Smooth muscle cell (in vitro differentiated cells): ENCODE results near the gene PHF20. TPM values are rescaled to one million over a fixed set of nuclear protein-coding genes. Genes with fewer than 3 reads are reported as not detected.

Experiments used
- DNase-seq: peaks from one replicate; lab custom pipeline; 2025; ENCODE audit not compliant: unreplicated experiment; lab: John Stamatoyannopoulos, UW
- H2AFZ ChIP-seq: fragments of 200-600 bp; sonication (generic); 2 replicates; pipeline ENCODE4 v1.6.0; 2016; ENCODE audit warnings: antibody characterized with exemption, low read depth, mild to moderate bottlenecking
- H3F3A ChIP-seq: fragments of 200-600 bp; sonication (generic); 2 replicates; pipeline ENCODE4 v1.6.0; 2017; ENCODE audit warnings: antibody characterized with exemption, low read depth
- H3K27ac ChIP-seq: fragments of 200-600 bp; sonication (generic); 2 replicates; pipeline ENCODE4 v1.5.1; 2016; ENCODE audit warnings: low read depth, mild to moderate bottlenecking
- H3K27me3 ChIP-seq: fragments of 200-600 bp; sonication (generic); 2 replicates; pipeline ENCODE4 v1.6.1; 2016; ENCODE audit warnings: low read depth, mild to moderate bottlenecking
- H3K36me3 ChIP-seq: fragments of 200-600 bp; sonication (generic); 2 replicates; pipeline ENCODE4 v1.5.1; 2016; ENCODE audit warnings: low read depth
- H3K4me1 ChIP-seq: fragments of 200-600 bp; sonication (generic); 2 replicates; pipeline ENCODE4 v1.5.1; 2016; ENCODE audit warnings: low read depth
- H3K4me2 ChIP-seq: fragments of 200-600 bp; sonication (generic); 2 replicates; pipeline ENCODE4 v1.6.0; 2016; ENCODE audit warnings: mild to moderate bottlenecking
- H3K4me3 ChIP-seq: fragments of 200-600 bp; sonication (generic); 2 replicates; pipeline ENCODE4 v1.5.1; 2016; ENCODE audit warnings: mild to moderate bottlenecking
- H3K79me2 ChIP-seq: fragments of 200-600 bp; sonication (generic); 2 replicates; pipeline ENCODE4 v1.6.0; 2016; ENCODE audit warnings: low read depth, mild to moderate bottlenecking
- H3K9ac ChIP-seq: fragments of 200-600 bp; sonication (generic); 2 replicates; pipeline ENCODE4 v1.6.0; 2016; ENCODE audit warnings: low read depth
- H3K9me3 ChIP-seq: fragments of 200-600 bp; sonication (generic); replicated peaks from 2 replicates; pipeline ENCODE4 v1.5.1; 2016; ENCODE audit warnings: low read depth
- H4K20me1 ChIP-seq: fragments of 200-600 bp; sonication (generic); 2 replicates; pipeline ENCODE4 v1.6.0; 2016; ENCODE audit warnings: low read depth
- WGBS: methylation state at CpG from one replicate; pipeline ENCODE4 v1.1.7; 2016; ENCODE audit warnings: low lambda C conversion rate; 5-methylcytosine and 5-hydroxymethylcytosine counted together
- polyA plus RNA-seq: library from polyadenylated mRNA; unstranded; fragments of >200 nt; fragmentation: Nextera tagmentation; extraction: Ambion mirVana; gene quantifications from 2 replicates; pipeline ENCODE4 v1.2.1, GENCODE V29; 2016
- total RNA-seq: library from RNA; depleted of rRNA; stranded (reverse); fragments of >200 nt; gene quantifications from 2 replicates; pipeline ENCODE4 v1.2.3, GENCODE V29; 2014
- TF ChIP-seq, protein P1 (sequence below): fragments of 200-600 bp; sonication (generic); IDR thresholded peaks from 2 replicates; pipeline ENCODE4 v1.5.1; 2017; ENCODE audit warnings: borderline replicate concordance, mild to moderate bottlenecking, antibody characterized with exemption; ENCODE audit not compliant: insufficient read depth, poor library complexity, severe bottlenecking

PHF20 gene
- total and polyA plus RNA-seq, 2 experiments from 2014 or later = 23.3 to 27.4 TPM

DNA sequence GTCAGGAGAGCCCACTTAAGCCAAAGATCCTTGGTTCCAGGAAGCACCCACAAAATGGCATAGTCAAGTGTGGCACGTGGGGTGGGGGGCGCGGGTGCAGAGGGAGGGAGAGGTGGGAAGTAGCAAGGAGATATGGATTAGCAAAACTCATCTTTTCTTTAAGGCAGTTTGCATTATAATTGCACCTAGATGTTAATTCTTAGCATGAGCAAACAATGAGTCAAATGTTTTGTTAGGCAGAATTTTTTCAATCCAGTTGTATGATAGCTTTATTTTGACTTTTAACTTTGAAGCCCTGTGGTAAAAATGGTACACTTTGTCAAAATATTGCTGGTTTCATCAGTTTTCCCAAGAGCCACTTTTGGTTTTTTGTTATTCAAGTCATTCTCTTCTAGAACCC, 167.4 kb downstream of the PHF20 start:
- DNase-seq = no peak
- no peaks in the 10 kb centered on the region for H3K36me3 ChIP-seq
- peaks cover 6% of the 10 kb centered on the region for H4K20me1 ChIP-seq
- no peaks in the 10 kb centered on the region for H3F3A ChIP-seq
- H3K4me1 ChIP-seq = no peaks in the 10 kb centered on the region
- no peak overlapping the region for H3K4me3 ChIP-seq
- no peaks in the 10 kb centered on the region for H3K27me3 ChIP-seq
- H3K4me2 ChIP-seq = no peak overlapping the region
- no peaks in the 10 kb centered on the region for H3K79me2 ChIP-seq
- no peak overlapping the region for H2AFZ ChIP-seq
- WGBS = 100% methylated on average over 3 of the region's 3 CpGs
- TF ChIP-seq, protein P1, sequence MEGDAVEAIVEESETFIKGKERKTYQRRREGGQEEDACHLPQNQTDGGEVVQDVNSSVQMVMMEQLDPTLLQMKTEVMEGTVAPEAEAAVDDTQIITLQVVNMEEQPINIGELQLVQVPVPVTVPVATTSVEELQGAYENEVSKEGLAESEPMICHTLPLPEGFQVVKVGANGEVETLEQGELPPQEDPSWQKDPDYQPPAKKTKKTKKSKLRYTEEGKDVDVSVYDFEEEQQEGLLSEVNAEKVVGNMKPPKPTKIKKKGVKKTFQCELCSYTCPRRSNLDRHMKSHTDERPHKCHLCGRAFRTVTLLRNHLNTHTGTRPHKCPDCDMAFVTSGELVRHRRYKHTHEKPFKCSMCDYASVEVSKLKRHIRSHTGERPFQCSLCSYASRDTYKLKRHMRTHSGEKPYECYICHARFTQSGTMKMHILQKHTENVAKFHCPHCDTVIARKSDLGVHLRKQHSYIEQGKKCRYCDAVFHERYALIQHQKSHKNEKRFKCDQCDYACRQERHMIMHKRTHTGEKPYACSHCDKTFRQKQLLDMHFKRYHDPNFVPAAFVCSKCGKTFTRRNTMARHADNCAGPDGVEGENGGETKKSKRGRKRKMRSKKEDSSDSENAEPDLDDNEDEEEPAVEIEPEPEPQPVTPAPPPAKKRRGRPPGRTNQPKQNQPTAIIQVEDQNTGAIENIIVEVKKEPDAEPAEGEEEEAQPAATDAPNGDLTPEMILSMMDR = no peak
- H3K27ac ChIP-seq = no peak overlapping the region
- H3K9ac ChIP-seq = no peak overlapping the region
- H3K9me3 ChIP-seq = no peaks in the 10 kb centered on the region

DNA sequence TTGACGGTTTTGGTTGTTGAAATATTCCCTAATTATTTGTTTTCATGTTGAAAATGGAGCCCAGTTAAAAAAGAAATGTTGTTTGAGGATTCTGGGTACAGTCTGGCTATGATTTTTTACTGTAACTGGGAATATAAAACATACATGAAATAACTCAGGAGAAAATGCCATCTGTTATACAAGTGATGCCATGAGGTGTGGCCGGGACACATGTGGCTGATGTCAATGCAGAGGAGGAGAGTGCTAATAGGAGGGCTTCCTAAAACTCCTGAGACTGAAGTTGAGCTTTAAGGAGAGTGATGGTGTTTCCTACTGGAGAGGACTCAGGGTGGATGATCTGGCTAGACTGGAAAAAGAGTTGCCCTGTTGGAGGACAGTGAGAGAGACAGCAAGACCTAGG, 169.8 kb downstream of the PHF20 start:
- no peaks in the 10 kb centered on the region for H3K27me3 ChIP-seq
- 98% methylated on average over 2 of the region's 2 CpGs for WGBS

DNA sequence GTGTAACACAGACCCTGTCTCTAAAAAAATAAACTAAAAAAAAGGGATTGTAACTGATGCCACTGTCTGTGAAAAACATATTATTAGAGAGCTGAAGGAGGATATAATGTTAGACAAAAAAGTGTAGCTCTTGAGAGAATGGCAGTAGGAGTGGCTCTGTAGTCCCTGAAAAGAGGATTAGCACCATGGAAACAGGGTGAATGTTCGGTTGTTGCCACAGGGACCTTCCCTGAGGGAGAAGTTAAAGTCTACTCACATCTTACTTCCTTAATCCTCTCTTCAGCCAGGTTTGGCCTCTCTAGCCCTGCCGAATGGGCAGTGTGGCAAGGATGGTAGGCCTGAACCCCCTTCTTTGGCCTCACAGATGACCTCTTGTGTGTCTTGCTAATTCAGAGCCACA, 170.4 kb downstream of the PHF20 start:
- H4K20me1 ChIP-seq = no peaks in the 10 kb centered on the region
- no peak overlapping the region for H3K4me3 ChIP-seq
- H3F3A ChIP-seq = no peaks in the 10 kb centered on the region
- H3K27me3 ChIP-seq = no peaks in the 10 kb centered on the region
- no peaks in the 10 kb centered on the region for H3K4me1 ChIP-seq
- TF ChIP-seq, protein P1 = no peak
- H3K4me2 ChIP-seq = no peak overlapping the region
- no peak for DNase-seq
- H3K79me2 ChIP-seq = no peaks in the 10 kb centered on the region
- no peak overlapping the region for H3K9ac ChIP-seq
- no peak overlapping the region for H3K27ac ChIP-seq
- no peak overlapping the region for H2AFZ ChIP-seq
- 95% methylated on average over 2 of the region's 2 CpGs for WGBS
- H3K9me3 ChIP-seq = no peaks in the 10 kb centered on the region
- H3K36me3 ChIP-seq = no peaks in the 10 kb centered on the region

More for the DNA sequence above, 169.8 kb downstream of the PHF20 start:
- H3K27ac ChIP-seq = no peak overlapping the region
- no peaks in the 10 kb centered on the region for H4K20me1 ChIP-seq
- no peaks in the 10 kb centered on the region for H3K4me1 ChIP-seq
- no peak for DNase-seq
- H2AFZ ChIP-seq = no peak overlapping the region
- TF ChIP-seq, protein P1 = no peak
- no peaks in the 10 kb centered on the region for H3K9me3 ChIP-seq
- no peaks in the 10 kb centered on the region for H3K36me3 ChIP-seq
- H3K4me3 ChIP-seq = no peak overlapping the region
- H3K4me2 ChIP-seq = no peak overlapping the region
- H3F3A ChIP-seq = no peaks in the 10 kb centered on the region
- no peak overlapping the region for H3K9ac ChIP-seq
- no peaks in the 10 kb centered on the region for H3K79me2 ChIP-seq

DNA sequence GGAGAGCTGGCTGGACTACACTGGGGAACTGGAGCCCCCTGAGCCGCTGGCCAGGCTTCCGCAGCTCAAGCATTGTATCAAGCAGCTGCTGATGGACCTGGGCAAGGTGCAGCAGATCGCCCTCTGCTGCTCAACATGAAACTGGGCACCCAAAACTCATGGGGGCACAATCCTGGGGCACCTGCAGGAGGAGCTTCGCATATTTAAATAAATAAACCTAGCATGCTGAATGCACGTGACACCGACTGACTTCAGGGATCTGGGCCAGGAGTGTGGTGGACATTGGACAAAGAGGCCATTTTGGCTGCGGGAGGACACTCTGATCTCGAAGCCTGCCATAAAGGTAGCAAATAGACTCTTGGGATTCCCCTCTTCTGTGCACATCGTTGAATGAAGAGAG, 175.7 kb downstream of the PHF20 start:
- Histone ChIP-seq H3K4me1 (peaks cover 2% of the 10 kb centered on the region), H3K4me2 (no peak overlapping the region), H2AFZ (no peak overlapping the region), H3K9ac (no peak overlapping the region), H3F3A (peaks cover 6% of the 10 kb centered on the region), H3K9me3 (no peaks in the 10 kb centered on the region), H3K79me2 (peaks cover 9% of the 10 kb centered on the region), H3K4me3 (no peak overlapping the region), H3K27me3 (no peaks in the 10 kb centered on the region), H3K36me3 (no peaks in the 10 kb centered on the region), H3K27ac (no peak overlapping the region), H4K20me1 (peaks cover 7% of the 10 kb centered on the region)
- no peak for DNase-seq
- WGBS = 86% methylated on average over 9 of the region's 9 CpGs
- TF ChIP-seq, protein P1 = peak; percentile 24
